ENCODE results near the gene MTMR6.
A peak's percentile ranks its signal among the peaks of the same experiment; 100 is the strongest.

Gene MTMR6

DNA sequence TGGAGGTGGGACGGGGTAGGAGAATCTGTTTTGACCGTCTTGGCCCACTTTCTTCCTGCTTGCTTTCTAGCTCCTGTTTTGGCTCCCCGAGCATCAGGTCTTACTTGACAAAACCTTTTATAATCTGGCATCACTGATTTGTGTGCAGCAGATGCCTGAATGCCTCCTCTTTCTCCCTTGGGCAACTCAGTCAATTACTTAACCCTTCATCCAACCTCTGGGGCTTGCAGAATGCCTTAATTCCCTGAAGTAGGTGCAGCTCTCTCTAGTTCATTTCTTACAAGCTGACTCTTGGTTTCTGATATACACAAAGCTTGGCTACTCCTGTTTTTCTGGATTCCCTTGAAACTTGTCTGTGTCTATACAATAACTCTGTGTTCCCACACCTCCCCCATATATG lies 8.4 kb upstream of the MTMR6 start:
- no peak overlapping the region for H3K27ac Mint-ChIP-seq
- H3K36me3 Mint-ChIP-seq (ENCODE audit: insufficient read depth): peaks cover 3% of the 10 kb centered on the region
- no peak overlapping the region for H3K4me3 Mint-ChIP-seq

DNA sequence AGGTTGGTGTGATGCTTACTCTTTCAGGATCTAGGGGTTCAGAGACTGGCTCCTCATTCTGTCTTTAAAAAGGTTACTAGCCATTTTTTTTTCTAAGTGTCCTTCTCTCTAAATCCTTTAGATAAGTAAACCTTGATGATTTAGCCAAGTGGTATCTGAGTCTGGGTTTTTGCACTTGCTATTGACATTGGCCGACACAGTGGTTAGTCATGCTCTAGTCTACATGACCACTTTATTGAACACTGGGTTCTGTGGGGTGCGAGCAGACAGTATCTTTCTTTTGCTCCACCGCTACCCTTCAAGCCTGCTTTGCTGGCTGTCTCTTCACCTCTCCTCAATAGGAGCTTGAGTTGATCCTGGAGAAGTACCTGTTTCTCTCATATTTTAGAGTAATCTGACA lies 7.9 kb upstream of the MTMR6 start:
- H3K4me1 Mint-ChIP-seq (ENCODE audit: low read depth in 2 of 2): no peaks in the 10 kb centered on the region
- no peaks in the 10 kb centered on the region for H3K9me3 Mint-ChIP-seq
- peaks cover 59% of the 10 kb centered on the region in 2 donors for H3K27me3 Mint-ChIP-seq
- no peak overlapping the region for H3K27ac Mint-ChIP-seq
- no peak overlapping the region for H3K4me3 Mint-ChIP-seq
- no peak for ATAC-seq (replicated peaks)
- H3K36me3 Mint-ChIP-seq (ENCODE audit: insufficient read depth): peaks cover 2% of the 10 kb centered on the region
- no peak for DNase-seq

More for the DNA sequence above, 8.4 kb upstream of the MTMR6 start:
- ATAC-seq (replicated peaks): no peak
- no peak for DNase-seq
- Mint-ChIP-seq H3K4me1 (ENCODE audit: low read depth in 2 of 2) (no peaks in the 10 kb centered on the region), H3K27me3 (peaks cover 56% of the 10 kb centered on the region in 2 donors), H3K9me3 (no peaks in the 10 kb centered on the region)

DNA sequence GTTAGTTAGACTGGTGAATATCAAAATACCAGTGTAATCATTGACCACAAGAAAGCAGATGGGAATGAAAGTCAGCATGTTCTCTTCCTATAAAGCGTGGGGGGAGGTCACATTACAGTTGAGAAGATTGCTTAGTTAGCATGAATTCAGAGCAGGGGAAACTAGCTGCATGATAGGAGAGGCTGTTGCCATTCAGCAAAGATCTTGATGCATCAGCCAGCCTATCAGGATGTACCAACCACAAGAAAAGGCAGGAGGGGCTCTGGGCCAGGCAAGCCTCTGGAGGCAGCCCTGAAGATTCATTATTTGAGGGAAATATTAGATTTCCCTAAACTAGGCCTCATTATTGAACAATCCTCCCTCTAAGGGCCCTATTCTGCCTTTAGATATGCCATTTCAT lies 5.0 kb upstream of the MTMR6 start:
- Mint-ChIP-seq H3K4me3 (no peak overlapping the region), H3K27ac (no peak overlapping the region), H3K27me3 (peaks cover 61 to 66% of the 10 kb centered on the region in 2 donors), H3K9me3 (no peaks in the 10 kb centered on the region), H3K4me1 (ENCODE audit: low read depth in 2 of 2) (peaks cover 0 to 2% of the 10 kb centered on the region in 2 donors), H3K36me3 (ENCODE audit: insufficient read depth) (peaks cover 5% of the 10 kb centered on the region)
- ATAC-seq (replicated peaks) (no peak), DNase-seq (no peak)

DNA sequence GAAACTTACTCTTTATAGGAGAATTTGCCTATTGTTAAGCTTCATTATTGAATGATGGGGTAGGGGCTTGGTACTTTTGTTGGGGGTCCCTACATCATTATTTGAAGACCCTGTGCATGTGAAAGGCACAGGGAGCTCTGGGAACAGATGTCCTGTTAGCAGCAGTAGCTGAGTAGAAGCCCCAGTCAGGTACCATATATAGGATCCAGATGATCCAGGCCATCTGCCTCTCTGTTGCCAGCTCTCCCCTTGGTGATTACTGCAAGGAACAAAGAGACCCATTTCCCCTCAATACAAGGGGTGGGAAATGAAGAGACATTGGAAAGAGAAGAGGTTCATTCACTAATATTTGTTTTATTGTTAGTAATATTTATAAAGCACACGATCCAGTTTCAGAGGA lies 4.4 kb upstream of the MTMR6 start:
- Mint-ChIP-seq H3K27me3 (peaks cover 55 to 60% of the 10 kb centered on the region in 2 donors), H3K36me3 (ENCODE audit: insufficient read depth) (peaks cover 11% of the 10 kb centered on the region), H3K4me3 (no peak overlapping the region), H3K9me3 (no peaks in the 10 kb centered on the region), H3K4me1 (ENCODE audit: low read depth in 2 of 2) (peaks cover under 1 to 3% of the 10 kb centered on the region in 2 donors), H3K27ac (no peak overlapping the region)
- DNase-seq (no peak), ATAC-seq (replicated peaks) (no peak)

DNA sequence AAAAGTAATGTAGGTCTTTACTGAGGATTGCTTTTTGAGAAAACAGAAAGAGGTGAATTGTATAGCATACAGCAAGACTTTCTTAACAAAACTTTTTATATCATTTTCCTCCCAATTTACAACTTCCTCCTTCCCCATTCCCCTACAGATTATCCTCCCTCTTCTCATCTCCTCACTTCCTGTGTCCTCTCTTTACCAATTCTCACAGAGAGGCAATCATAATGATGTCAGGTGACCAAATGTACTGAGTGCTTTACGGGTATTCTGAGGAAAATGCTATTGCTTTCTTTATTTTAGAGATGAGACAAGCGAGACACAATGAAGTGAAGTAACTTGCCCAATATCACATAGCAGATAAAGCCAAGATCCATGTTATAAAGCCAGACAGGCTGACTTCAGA lies 1.7 kb upstream of the MTMR6 start:
- peaks cover 19% of the 10 kb centered on the region for H3K36me3 Mint-ChIP-seq (ENCODE audit: insufficient read depth)
- no peak overlapping the region for H3K27ac Mint-ChIP-seq
- DNase-seq (no peak), ATAC-seq (replicated peaks) (no peak)
- H3K4me3 Mint-ChIP-seq: no peak overlapping the region
- peaks cover 32 to 37% of the 10 kb centered on the region in 2 donors for H3K27me3 Mint-ChIP-seq
- no peaks in the 10 kb centered on the region for H3K9me3 Mint-ChIP-seq
- peaks cover 16 to 17% of the 10 kb centered on the region in 2 donors for H3K4me1 Mint-ChIP-seq (ENCODE audit: low read depth in 2 of 2)

DNA sequence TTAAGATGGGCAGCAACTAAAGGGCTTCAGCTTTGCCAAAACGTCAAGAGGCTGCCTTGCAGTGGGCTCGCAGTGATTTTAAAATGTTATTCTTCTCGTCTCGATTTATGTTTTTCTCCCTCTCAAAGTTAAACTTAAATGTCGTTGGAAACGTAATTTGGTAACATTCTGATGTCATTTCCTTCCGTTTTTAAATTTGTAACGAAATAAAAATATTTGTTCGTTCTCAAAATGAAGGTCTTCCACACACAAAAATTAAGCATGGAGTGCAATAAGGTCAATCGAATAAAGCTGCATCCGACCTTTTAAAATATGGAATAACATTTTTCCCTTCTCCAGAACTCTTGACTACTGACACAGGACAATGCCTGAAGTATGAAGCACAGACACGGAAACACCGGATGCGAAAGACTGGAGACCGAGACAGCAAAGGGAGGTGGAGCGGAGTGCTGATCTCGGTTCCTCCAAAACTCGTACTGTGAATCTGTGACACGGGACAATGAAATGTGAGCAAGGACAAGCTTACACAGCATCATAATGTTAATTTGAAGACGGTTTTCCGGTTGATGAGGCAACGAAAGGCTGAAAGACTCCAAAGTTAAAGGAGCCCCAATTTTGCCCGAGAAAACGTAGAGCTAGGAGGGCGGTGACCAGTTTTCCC lies 850 bp downstream of the MTMR6 start:
- H3K27ac Mint-ChIP-seq: peak overlapping the region; percentile 98
- H3K27me3 Mint-ChIP-seq: peaks cover 27 to 28% of the 10 kb centered on the region in 2 donors
- peak; percentile 36 for ATAC-seq (replicated peaks)
- peak; percentile 26 to 39 (median 27) for DNase-seq
- H3K9me3 Mint-ChIP-seq: no peaks in the 10 kb centered on the region
- H3K36me3 Mint-ChIP-seq (ENCODE audit: insufficient read depth): peaks cover 26% of the 10 kb centered on the region
- H3K4me1 Mint-ChIP-seq (ENCODE audit: low read depth in 2 of 2): peaks cover 30 to 36% of the 10 kb centered on the region in 2 donors
- peak overlapping the region; percentile 93 to 97 for H3K4me3 Mint-ChIP-seq

DNA sequence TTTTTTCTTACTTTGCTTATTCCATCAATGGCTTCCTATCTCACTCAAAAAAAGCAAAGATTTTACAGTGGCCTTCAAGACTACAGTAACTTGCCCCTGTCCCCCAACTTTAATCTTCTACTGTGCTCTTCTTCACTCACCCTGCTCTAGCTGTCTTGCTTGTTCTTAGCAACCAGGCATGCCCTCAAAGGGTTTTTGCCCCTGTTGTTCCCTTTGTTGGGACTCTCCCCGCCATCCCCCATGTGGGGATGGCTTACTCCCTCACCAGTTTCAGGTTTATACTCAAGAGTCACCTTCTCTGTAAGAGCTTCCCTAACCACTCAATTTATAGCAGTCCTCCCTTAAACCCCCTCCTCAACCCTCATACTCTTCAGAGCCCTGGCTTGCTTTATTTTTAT lies 5.4 kb downstream of the MTMR6 start:
- Mint-ChIP-seq H3K27me3 (no peaks in the 10 kb centered on the region), H3K4me1 (ENCODE audit: low read depth in 2 of 2) (peaks cover 50 to 77% of the 10 kb centered on the region in 2 donors), H3K36me3 (ENCODE audit: insufficient read depth) (peaks cover 26% of the 10 kb centered on the region), H3K9me3 (no peaks in the 10 kb centered on the region), H3K4me3 (no peak overlapping the region), H3K27ac (peak overlapping the region; percentile 3 to 12)
- ATAC-seq (replicated peaks) (no peak), DNase-seq (no peak)

DNA sequence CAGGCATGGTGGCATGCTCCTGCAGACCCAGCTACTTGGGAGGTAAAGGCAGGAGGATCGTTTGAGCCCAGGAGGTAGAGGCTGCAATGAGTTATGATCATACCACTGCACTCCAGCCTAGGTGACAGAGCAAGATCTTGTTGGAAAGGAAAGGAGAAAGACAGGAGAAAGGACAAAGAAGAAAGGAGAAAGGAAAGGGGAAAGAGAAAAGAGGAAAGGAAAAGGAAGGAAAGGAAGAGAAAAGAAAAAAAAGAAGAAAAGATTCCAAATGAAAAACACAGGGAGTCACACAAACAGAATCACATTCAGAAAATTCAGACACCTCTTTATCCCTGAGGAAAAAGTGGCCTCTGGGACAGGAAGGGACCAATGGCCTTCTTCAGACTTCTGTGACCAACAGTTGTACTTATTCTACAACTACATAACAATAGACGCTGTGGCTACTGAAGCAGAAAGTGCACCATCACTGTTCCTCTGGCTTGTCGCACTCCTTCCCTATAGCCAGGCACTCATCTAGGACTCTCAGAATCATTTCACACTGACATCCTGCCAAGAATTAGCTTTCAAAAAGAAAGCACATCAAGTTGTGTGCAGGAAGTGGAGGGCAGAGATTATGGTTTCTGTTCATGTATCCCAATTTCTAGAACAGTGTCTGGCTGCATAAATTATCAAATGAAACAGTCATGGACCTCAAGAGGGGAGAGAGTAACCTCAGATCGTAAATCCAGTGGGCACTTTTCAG lies 5.9 kb downstream of the MTMR6 start:
- H3K27me3 Mint-ChIP-seq: no peaks in the 10 kb centered on the region
- peak overlapping the region; percentile 15 to 72 for H3K27ac Mint-ChIP-seq
- peaks cover 52 to 80% of the 10 kb centered on the region in 2 donors for H3K4me1 Mint-ChIP-seq (ENCODE audit: low read depth in 2 of 2)
- H3K36me3 Mint-ChIP-seq (ENCODE audit: insufficient read depth): peaks cover 20% of the 10 kb centered on the region
- peak overlapping the region in 1 of 2 donors; percentile 37 for H3K4me3 Mint-ChIP-seq
- DNase-seq (no peak), ATAC-seq (replicated peaks) (peak; percentile 36)
- H3K9me3 Mint-ChIP-seq: no peaks in the 10 kb centered on the region

DNA sequence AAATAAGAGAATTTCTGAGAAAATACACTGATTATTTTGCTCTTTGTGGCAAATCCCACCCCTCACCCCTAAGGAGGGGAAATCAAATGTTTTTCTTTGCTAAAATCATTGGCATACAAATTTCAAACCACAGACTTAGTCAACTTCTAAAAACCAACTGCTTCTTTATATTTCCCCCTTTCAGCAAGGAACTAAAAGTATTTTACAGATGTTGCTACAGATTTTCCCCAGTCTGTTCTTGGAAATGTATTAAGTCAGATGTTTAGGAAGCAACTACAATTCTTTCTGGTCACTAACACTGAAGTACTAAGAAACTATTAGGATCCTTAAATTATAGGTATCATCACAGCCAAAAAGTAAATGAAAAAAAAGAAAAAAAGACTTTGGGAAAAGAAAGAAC lies 6.9 kb downstream of the MTMR6 start:
- Mint-ChIP-seq H3K4me1 (ENCODE audit: low read depth in 2 of 2) (peaks cover 49 to 81% of the 10 kb centered on the region in 2 donors), H3K9me3 (no peaks in the 10 kb centered on the region), H3K36me3 (ENCODE audit: insufficient read depth) (peaks cover 15% of the 10 kb centered on the region), H3K27ac (peak overlapping the region in 1 of 2 donors; percentile 15), H3K4me3 (no peak overlapping the region), H3K27me3 (no peaks in the 10 kb centered on the region)
- ATAC-seq (replicated peaks): no peak
- no peak for DNase-seq

DNA sequence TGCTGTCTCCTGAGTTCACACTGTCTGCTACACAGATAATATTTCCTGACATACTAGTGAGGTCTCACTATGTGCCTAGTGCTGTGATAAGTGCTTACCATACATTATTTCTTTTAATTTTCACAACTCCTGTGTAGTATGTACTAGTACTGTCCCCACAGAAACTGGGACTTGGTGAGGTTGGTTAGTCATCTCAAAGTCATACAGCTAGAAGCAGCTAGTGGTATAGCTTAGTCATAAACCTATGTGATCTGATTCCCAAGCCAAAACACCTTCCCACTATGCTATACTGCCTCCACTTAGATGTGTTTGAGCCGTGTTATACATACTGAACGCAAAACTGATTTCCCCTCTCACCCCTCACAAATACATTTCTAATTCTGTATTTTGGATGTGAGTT lies 10.5 kb downstream of the MTMR6 start:
- Mint-ChIP-seq H3K9me3 (no peaks in the 10 kb centered on the region), H3K36me3 (ENCODE audit: insufficient read depth) (peaks cover 21% of the 10 kb centered on the region), H3K27ac (peak overlapping the region in 1 of 2 donors; percentile 29), H3K4me1 (ENCODE audit: low read depth in 2 of 2) (peaks cover 32 to 54% of the 10 kb centered on the region in 2 donors), H3K27me3 (no peaks in the 10 kb centered on the region), H3K4me3 (no peak overlapping the region)
- peak; percentile 39 for ATAC-seq (replicated peaks)
- no peak for DNase-seq

DNA sequence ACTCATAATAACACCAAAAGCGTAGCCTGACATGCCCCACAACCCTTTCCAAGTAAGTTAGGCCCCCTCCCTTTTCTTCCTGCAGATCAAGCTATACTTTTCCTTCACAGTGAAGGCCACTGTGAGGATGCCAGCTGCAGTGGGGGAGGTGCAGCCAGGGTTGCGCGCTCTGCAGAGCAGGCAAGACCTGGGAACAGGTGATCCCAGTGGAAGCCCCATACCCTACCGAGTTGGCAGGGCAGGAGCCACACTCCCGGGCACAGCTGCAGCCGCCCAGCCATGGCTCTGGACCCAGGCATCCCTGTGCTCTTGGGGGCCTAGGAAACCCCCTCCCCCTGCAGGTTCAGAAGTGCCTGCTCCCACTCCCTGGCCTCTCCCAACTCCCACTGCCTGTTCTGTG lies 18.7 kb downstream of the MTMR6 start:
- peaks cover 7 to 15% of the 10 kb centered on the region in 2 donors for H3K4me1 Mint-ChIP-seq (ENCODE audit: low read depth in 2 of 2)
- DNase-seq (no peak), ATAC-seq (replicated peaks) (no peak)
- no peaks in the 10 kb centered on the region for H3K9me3 Mint-ChIP-seq
- H3K27me3 Mint-ChIP-seq: no peaks in the 10 kb centered on the region
- H3K4me3 Mint-ChIP-seq: no peak overlapping the region
- H3K36me3 Mint-ChIP-seq (ENCODE audit: insufficient read depth): peaks cover 50% of the 10 kb centered on the region
- H3K27ac Mint-ChIP-seq: peak overlapping the region in 1 of 2 donors; percentile 55

DNA sequence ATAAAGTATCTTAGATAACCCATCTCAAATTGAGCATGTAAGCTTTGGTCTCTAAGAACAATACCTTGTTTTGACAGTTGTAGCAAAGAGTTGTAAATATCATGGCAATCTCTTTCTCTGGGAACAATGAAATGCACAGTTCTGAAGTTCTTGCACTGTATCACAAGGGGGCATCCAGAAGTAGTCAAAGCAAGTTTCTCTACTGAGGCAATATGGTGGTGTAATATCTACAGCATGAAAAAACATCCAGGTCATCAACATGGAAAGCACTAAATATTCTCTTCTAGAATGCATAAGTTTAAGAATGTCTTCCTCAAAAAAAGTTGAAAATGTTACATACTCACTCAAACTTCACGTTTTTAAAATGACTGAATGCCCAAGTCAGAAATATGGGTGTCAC lies 19.6 kb downstream of the MTMR6 start:
- DNase-seq (no peak), ATAC-seq (replicated peaks) (peak; percentile 74)
- H3K36me3 Mint-ChIP-seq (ENCODE audit: insufficient read depth): peaks cover 53% of the 10 kb centered on the region
- no peaks in the 10 kb centered on the region for H3K9me3 Mint-ChIP-seq
- peak overlapping the region in 1 of 2 donors; percentile 55 for H3K27ac Mint-ChIP-seq
- H3K27me3 Mint-ChIP-seq: no peaks in the 10 kb centered on the region
- H3K4me1 Mint-ChIP-seq (ENCODE audit: low read depth in 2 of 2): peaks cover 7 to 15% of the 10 kb centered on the region in 2 donors
- no peak overlapping the region for H3K4me3 Mint-ChIP-seq

DNA sequence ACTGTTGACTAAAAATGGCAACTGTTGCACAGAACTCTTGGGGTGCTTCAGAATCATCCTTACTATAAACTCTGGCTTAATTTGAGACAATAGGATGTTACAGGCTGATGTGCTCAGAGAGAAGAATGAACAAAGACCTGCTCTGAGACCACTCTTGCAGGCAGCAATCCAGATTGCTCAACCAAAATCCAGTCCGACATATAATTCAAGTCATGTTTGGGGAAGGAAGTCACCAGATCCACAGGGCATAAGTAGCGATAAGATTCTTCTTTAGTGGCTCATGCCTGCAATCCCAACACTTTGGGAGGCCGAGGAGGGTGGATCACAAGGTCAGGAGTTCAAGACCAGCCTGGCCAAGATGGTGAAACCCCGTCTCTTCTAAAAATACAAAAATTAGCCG lies 20.6 kb downstream of the MTMR6 start:
- no peak overlapping the region for H3K27ac Mint-ChIP-seq
- H3K27me3 Mint-ChIP-seq: no peaks in the 10 kb centered on the region
- peaks cover 7 to 15% of the 10 kb centered on the region in 2 donors for H3K4me1 Mint-ChIP-seq (ENCODE audit: low read depth in 2 of 2)
- ATAC-seq (replicated peaks): no peak
- H3K9me3 Mint-ChIP-seq: no peaks in the 10 kb centered on the region
- H3K4me3 Mint-ChIP-seq: no peak overlapping the region
- no peak for DNase-seq
- H3K36me3 Mint-ChIP-seq (ENCODE audit: insufficient read depth): peaks cover 63% of the 10 kb centered on the region

DNA sequence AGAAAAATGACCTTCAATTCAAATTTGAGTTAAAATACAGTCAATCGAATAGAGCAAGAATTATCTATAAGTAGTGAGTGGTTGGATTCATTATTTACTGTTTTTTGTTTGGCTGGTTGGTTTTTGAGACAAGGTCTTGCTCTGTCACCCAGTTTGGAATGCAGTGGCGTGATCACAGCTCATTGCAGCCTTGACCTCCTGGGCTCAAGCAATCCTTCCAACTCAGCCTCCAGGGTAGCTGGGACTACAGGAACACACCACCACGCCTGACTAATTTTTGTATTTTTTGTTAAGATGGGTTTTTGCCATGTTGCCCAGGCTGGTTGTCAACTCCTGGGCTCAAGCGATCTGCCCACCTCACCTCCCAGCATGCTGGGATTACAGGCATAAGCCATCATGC lies 25.0 kb downstream of the MTMR6 start:
- no peak overlapping the region for H3K4me3 Mint-ChIP-seq
- H3K27me3 Mint-ChIP-seq: no peaks in the 10 kb centered on the region
- ATAC-seq (replicated peaks) (no peak), DNase-seq (no peak)
- no peak overlapping the region for H3K27ac Mint-ChIP-seq
- H3K4me1 Mint-ChIP-seq (ENCODE audit: low read depth in 2 of 2): no peaks in the 10 kb centered on the region
- no peaks in the 10 kb centered on the region for H3K9me3 Mint-ChIP-seq
- peaks cover 93% of the 10 kb centered on the region for H3K36me3 Mint-ChIP-seq (ENCODE audit: insufficient read depth)

All from effector memory CD8-positive, alpha-beta T cell (primary cell).